Muscle of leg (tissue), 11 donors: ENCODE data around the gene PRMT2. TPM values are rescaled to one million over a fixed set of nuclear protein-coding genes. Genes with fewer than 3 reads are reported as not detected.
A peak's percentile ranks its signal among the peaks of the same experiment; 100 is the strongest.

ENCODE experiments used
- DNase-seq: peaks from one replicate; pipeline ENCODE4 v3.0.0; 2013
- H3K27ac ChIP-seq: one replicate; pipeline ENCODE4 v1.5.1; 2013; ENCODE audit warnings: mild to moderate bottlenecking, low read length, control low read depth
- H3K27me3 ChIP-seq: one replicate; pipeline ENCODE4 v1.6.1; 2013; ENCODE audit warnings: low read length; ENCODE audit not compliant: control insufficient read depth, insufficient read depth
- H3K36me3 ChIP-seq: one replicate; pipeline ENCODE4 v1.6.1; 2013; ENCODE audit warnings: low read length; ENCODE audit not compliant: control insufficient read depth, insufficient read depth
- H3K4me1 ChIP-seq: one replicate; pipeline ENCODE4 v1.6.1; 2013; ENCODE audit warnings: low read length; ENCODE audit not compliant: control insufficient read depth, insufficient read depth
- H3K4me3 ChIP-seq: one replicate; pipeline ENCODE4 v1.5.1; 2013; ENCODE audit warnings: low read length, control low read depth
- H3K9me3 ChIP-seq: replicated peaks from 2 replicates; pipeline ENCODE4 v1.6.1; 2013; ENCODE audit warnings: low read depth, low read length; ENCODE audit not compliant: control insufficient read depth
- WGBS: methylation state at CpG from one replicate; pipeline ENCODE4 v1.1.5; 2013; ENCODE audit warnings: missing lambda C conversion rate; ENCODE audit not compliant: insufficient coverage; 5-methylcytosine and 5-hydroxymethylcytosine counted together
- polyA plus RNA-seq, 8 donors: library from polyadenylated mRNA; unstranded; fragments of 120-200 nt; gene quantifications; one replicate each; pipeline versions ENCODE4 v1.2.1 to v1.2.3, GENCODE V29; 2013; ENCODE audit warnings: inconsistent platforms in 1 of 8, low replicate concordance in 1 of 8; ENCODE audit not compliant: insufficient read length in 8 of 8, insufficient read depth in 1 of 8
- total RNA-seq: library from RNA; stranded (reverse); fragments of 120-200 nt; gene quantifications from one replicate; pipeline ENCODE4 v1.2.4, GENCODE V29; 2013

Gene PRMT2
- total and polyA plus RNA-seq, 9 donors: 110 to 128 (median 123) TPM

GRCh38 chr21:46616050-46616449, 19.4 kb upstream of the PRMT2 start:
- Histone ChIP-seq H3K9me3 (no peaks in the 10 kb centered on the region), H3K27me3 (no peaks in the 10 kb centered on the region), H3K4me1 (peaks cover under 1% of the 10 kb centered on the region), H3K4me3 (no peak overlapping the region), H3K36me3 (no peaks in the 10 kb centered on the region), H3K27ac (no peak overlapping the region)
- 100% methylated on average over 1 of the region's 2 CpGs for WGBS
- DNase-seq: no peak

- no peak for DNase-seq
- Histone ChIP-seq H3K9me3 (no peaks in the 10 kb centered on the region), H3K4me3 (no peak overlapping the region), H3K27me3 (no peaks in the 10 kb centered on the region), H3K27ac (no peak overlapping the region), H3K36me3 (no peaks in the 10 kb centered on the region), H3K4me1 (peaks cover 7% of the 10 kb centered on the region)
- no CpG with 5 or more reads among the region's 1 CpG for WGBS
These were observed 18.8 kb upstream of the PRMT2 start for GRCh38 chr21:46616656-46617055.

- no peaks in the 10 kb centered on the region for H3K9me3 ChIP-seq
- no peaks in the 10 kb centered on the region for H3K27me3 ChIP-seq
- peaks cover 14% of the 10 kb centered on the region for H3K4me1 ChIP-seq
- H3K36me3 ChIP-seq: no peaks in the 10 kb centered on the region
- WGBS: no CpG with 5 or more reads among the region's 6 CpGs
- no peak for DNase-seq
- H3K4me3 ChIP-seq: no peak overlapping the region
- H3K27ac ChIP-seq: no peak overlapping the region
These were observed 18.0 kb upstream of the PRMT2 start for GRCh38 chr21:46617267-46618051.

GRCh38 chr21:46618738-46619379, 16.6 kb upstream of the PRMT2 start:
- no peak overlapping the region for H3K4me3 ChIP-seq
- WGBS: 100% methylated on average over 1 of the region's 5 CpGs
- DNase-seq: no peak
- no peaks in the 10 kb centered on the region for H3K36me3 ChIP-seq
- peaks cover 15% of the 10 kb centered on the region for H3K4me1 ChIP-seq
- no peaks in the 10 kb centered on the region for H3K9me3 ChIP-seq
- H3K27ac ChIP-seq: no peak overlapping the region
- no peaks in the 10 kb centered on the region for H3K27me3 ChIP-seq

- Histone ChIP-seq H3K27me3 (no peaks in the 10 kb centered on the region), H3K27ac (no peak overlapping the region), H3K36me3 (no peaks in the 10 kb centered on the region), H3K4me1 (peaks cover 22% of the 10 kb centered on the region), H3K9me3 (no peaks in the 10 kb centered on the region), H3K4me3 (no peak overlapping the region)
- no peak for DNase-seq
- 89% methylated on average over 2 of the region's 2 CpGs for WGBS
These were observed 15.6 kb upstream of the PRMT2 start for GRCh38 chr21:46619846-46620245.

- Histone ChIP-seq H3K27me3 (no peaks in the 10 kb centered on the region), H3K27ac (no peak overlapping the region), H3K9me3 (peaks cover 8% of the 10 kb centered on the region), H3K4me1 (peaks cover 22% of the 10 kb centered on the region), H3K4me3 (no peak overlapping the region), H3K36me3 (no peaks in the 10 kb centered on the region)
- 91% methylated on average over 7 of the region's 7 CpGs for WGBS
- no peak for DNase-seq
These were observed 14.6 kb upstream of the PRMT2 start for GRCh38 chr21:46620846-46621245.

- DNase-seq: no peak
- H3K27ac ChIP-seq: peak overlapping the region; percentile 52
- no peaks in the 10 kb centered on the region for H3K36me3 ChIP-seq
- no peaks in the 10 kb centered on the region for H3K27me3 ChIP-seq
- H3K4me1 ChIP-seq: peaks cover 22% of the 10 kb centered on the region
- no peak overlapping the region for H3K4me3 ChIP-seq
- peaks cover 14% of the 10 kb centered on the region for H3K9me3 ChIP-seq
- WGBS: 90% methylated on average over 2 of the region's 9 CpGs
These were observed 13.9 kb upstream of the PRMT2 start for GRCh38 chr21:46621457-46622182.

GRCh38 chr21:46622226-46622625, 13.2 kb upstream of the PRMT2 start:
- no peak overlapping the region for H3K4me3 ChIP-seq
- no peaks in the 10 kb centered on the region for H3K27me3 ChIP-seq
- DNase-seq: peak; percentile 82
- WGBS: 33% methylated on average over 1 of the region's 4 CpGs
- H3K36me3 ChIP-seq: no peaks in the 10 kb centered on the region
- peak overlapping the region; percentile 52 for H3K27ac ChIP-seq
- H3K4me1 ChIP-seq: peaks cover 22% of the 10 kb centered on the region
- peaks cover 14% of the 10 kb centered on the region for H3K9me3 ChIP-seq

GRCh38 chr21:46624050-46624449, 11.4 kb upstream of the PRMT2 start:
- H3K27me3 ChIP-seq: peaks cover 3% of the 10 kb centered on the region
- no peak for DNase-seq
- no peaks in the 10 kb centered on the region for H3K36me3 ChIP-seq
- H3K27ac ChIP-seq: no peak overlapping the region
- peaks cover 14% of the 10 kb centered on the region for H3K9me3 ChIP-seq
- 57% methylated on average over 12 of the region's 16 CpGs for WGBS
- no peak overlapping the region for H3K4me3 ChIP-seq
- H3K4me1 ChIP-seq: peaks cover 22% of the 10 kb centered on the region

- DNase-seq: no peak
- peaks cover 22% of the 10 kb centered on the region for H3K4me1 ChIP-seq
- no CpG with 5 or more reads among the region's 1 CpG for WGBS
- no peak overlapping the region for H3K27ac ChIP-seq
- H3K27me3 ChIP-seq: peaks cover 3% of the 10 kb centered on the region
- H3K36me3 ChIP-seq: no peaks in the 10 kb centered on the region
- peaks cover 14% of the 10 kb centered on the region for H3K9me3 ChIP-seq
- H3K4me3 ChIP-seq: no peak overlapping the region
These were observed 9.7 kb upstream of the PRMT2 start for GRCh38 chr21:46625759-46626158.
